ENCODE measurements around the gene UBE4A. TPM values are rescaled to one million over a fixed set of nuclear protein-coding genes. Genes with fewer than 3 reads are reported as not detected.

UBE4A gene
- total RNA-seq, 1 donor from 2014 or later = 44.1 TPM

Other genes with a start within 250 kb of the UBE4A start
- gene SCN4B, start 206.8 kb upstream of the UBE4A start, total RNA-seq = 0.30 and 0.32 TPM in 2 replicates
- 0.02 TPM in 1 of 2 replicates, not detected in the other for gene SCN2B, start 183.0 kb upstream of the UBE4A start, total RNA-seq
- 377 and 389 TPM in 2 replicates for gene JAML, start 134.6 kb upstream of the UBE4A start, total RNA-seq
- gene MPZL3, start 107.2 kb upstream of the UBE4A start, total RNA-seq = 49.5 and 49.7 TPM in 2 replicates
- 13.9 and 14.6 TPM in 2 replicates for gene MPZL2, start 95.3 kb upstream of the UBE4A start, total RNA-seq
- gene CD3E, start 54.9 kb upstream of the UBE4A start, total RNA-seq = 518 and 529 TPM in 2 replicates
- 386 and 400 TPM in 2 replicates for gene CD3D, start 16.9 kb upstream of the UBE4A start, total RNA-seq
- 134 and 139 TPM in 2 replicates for gene CD3G, start 15.3 kb upstream of the UBE4A start, total RNA-seq
- 237 and 266 TPM in 2 replicates for gene ATP5MG, start 42.0 kb downstream of the UBE4A start, total RNA-seq
- gene KMT2A, start 76.9 kb downstream of the UBE4A start, total RNA-seq = 61.6 and 64.2 TPM in 2 replicates
- gene TTC36, start 167.9 kb downstream of the UBE4A start, total RNA-seq = 0.39 and 0.78 TPM in 2 replicates
- 9.5 and 10.1 TPM in 2 replicates for gene TMEM25, start 171.6 kb downstream of the UBE4A start, total RNA-seq
- 14.2 and 15.4 TPM in 2 replicates for gene IFT46, start 206.3 kb downstream of the UBE4A start, total RNA-seq
- gene ARCN1, start 212.8 kb downstream of the UBE4A start, total RNA-seq = 132 and 133 TPM in 2 replicates
- 2.1 and 2.2 TPM in 2 replicates for gene PHLDB1, start 248.0 kb downstream of the UBE4A start, total RNA-seq

Data from activated T-helper 2 cell treated with anti-CD3 and anti-CD28 coated beads, Interferon-gamma antibody, Interleukin-2, Interleukin-4, amounts not matched to agents 10 μg/mL and 5 μg/mL and 100 μg/mL, durations not matched to agents 14 hours and 24 hours and 36 hours (primary cell).